Muscle of back (tissue), 11 donors: ENCODE measurements around the gene PHLDB2. TPM values are rescaled to one million over a fixed set of nuclear protein-coding genes. Genes with fewer than 3 reads are reported as not detected.
A peak's percentile ranks its signal among the peaks of the same experiment; 100 is the strongest.

Experiments used
- DNase-seq, 3 donors: peaks; one replicate each; pipeline versions ENCODE4 v3.0.0 to v3.0.0-alpha.2; 2013
- polyA plus RNA-seq, 10 donors: library from polyadenylated mRNA; unstranded; fragments of 120-200 nt; gene quantifications; one replicate each; pipeline ENCODE4 v1.2.1, GENCODE V29; 2013; ENCODE audit not compliant: insufficient read length in 10 of 10

The PHLDB2 gene
- polyA plus RNA-seq, 10 donors, result 41.9 to 87.5 (median 61.0) TPM

- no peak for DNase-seq
Observed at GRCh38 chr3:111848778-111849177, 10.3 kb upstream of the PHLDB2 start.

- DNase-seq, result no peak
Observed at GRCh38 chr3:111850537-111850936, 8.5 kb upstream of the PHLDB2 start.

- DNase-seq, result peak in 2 of 3 donors; percentile 61 to 84
Observed at GRCh38 chr3:111851511-111851954, 7.5 kb upstream of the PHLDB2 start.

GRCh38 chr3:111852540-111852939 is 6.5 kb upstream of the PHLDB2 start:
- no peak for DNase-seq

- no peak for DNase-seq
Observed at GRCh38 chr3:111853068-111853467, 6.0 kb upstream of the PHLDB2 start.

GRCh38 chr3:111854990-111855389 is 4.1 kb upstream of the PHLDB2 start:
- DNase-seq, result no peak

DNA sequence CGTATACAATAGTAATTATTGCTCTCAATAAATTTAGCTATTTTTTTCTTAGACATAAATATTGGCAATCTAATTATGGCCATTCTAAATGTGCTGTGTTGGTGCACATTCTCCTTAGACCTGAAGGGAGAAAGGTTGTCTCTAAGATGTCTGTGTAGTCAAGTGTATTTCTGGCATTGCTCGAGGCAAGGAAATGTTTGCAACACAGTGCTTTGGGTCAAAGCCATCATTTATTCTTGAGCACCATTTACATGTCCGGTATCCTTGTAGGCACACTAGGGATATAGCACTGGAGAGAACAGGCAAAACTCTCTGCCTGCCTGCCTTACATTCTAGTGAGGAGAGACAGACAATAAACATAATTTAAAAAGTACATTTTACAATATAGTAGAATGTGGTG is 2.6 kb upstream of the PHLDB2 start:
- DNase-seq, result no peak

GRCh38 chr3:111857474-111857873 is 1.6 kb upstream of the PHLDB2 start:
- no peak for DNase-seq

DNA sequence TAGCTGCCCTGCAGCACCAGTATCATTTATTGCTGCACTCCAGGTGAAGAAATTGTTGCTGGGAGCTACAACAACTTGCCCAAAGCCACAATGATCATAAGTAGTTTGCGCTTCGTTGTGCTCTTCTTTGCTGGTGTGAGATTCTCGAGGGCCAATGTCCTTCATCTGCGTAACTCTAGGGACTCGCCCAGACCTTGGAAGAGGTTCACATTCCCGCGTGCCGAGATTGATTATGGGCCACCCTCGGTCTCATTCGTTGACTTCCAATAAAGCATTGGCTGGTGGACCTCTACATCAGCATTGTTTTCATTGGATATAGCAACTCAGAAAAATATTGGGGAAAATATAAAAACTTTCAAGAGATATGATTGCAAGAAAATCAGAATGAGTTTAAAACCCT is 423 bp upstream of the PHLDB2 start:
- DNase-seq, result no peak

DNA sequence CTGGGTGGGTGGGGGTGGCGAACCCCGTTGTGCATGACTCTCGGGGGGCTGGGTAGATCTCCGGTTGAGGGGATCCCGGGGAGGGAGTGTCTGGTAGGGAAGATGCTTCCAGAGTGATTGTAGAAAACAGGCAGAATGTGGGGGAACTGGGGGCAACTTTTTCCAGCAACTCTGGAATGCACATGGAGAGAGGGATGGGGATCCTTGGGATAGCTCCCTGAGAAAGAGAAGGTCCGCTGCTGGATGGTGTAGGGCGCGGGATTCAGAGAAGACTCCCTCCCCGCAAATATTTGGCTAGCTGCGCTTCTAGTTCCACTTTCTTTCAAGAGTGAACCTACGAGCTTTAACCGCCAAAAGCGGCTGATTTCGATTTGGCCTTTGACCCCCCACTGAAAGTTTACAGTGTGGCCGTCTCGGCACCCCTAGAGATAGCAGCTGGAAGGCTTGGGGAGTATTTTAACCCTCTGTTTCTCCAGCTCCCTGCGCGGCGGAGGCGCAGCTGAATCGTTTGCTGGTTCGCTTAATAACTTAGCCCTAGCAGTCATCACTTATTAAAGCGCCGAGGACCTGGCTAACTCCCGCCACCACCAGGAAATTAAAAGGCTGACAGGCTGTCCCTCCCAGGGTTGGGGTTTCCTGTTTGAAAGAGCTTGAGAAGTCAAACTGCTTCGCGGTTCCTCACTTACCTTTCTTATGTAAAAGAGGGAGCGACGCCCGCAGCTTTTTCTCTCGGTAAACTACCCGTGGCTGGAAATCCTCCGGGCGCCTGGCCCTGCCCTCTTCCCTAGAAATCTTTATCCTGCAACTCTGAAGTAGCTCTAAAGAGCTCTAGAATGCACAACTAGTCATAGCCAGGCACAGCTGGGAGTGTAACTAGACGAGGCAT is 1.2 kb downstream of the PHLDB2 start:
- DNase-seq, result peak; percentile 88 to 95 (median 90)

DNA sequence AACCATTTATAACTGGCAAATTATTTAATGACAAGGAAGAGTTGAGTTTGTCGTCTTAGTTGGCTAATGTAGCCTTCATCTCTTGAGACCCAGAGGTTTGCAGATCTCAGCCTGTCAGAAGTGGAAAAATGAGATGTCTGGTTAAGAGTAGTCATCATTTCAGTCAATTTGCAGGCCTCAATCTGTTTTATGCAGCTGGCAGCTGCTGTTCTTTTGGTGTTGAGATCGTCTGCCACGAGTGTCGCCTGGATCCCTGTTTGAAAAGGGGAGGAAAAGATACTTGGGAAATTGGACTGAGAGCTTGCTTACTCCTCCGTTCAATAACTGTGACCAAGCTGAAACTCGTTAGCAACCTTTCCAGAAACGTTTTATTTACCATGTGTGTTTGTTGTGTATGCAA is 2.3 kb downstream of the PHLDB2 start:
- peak in 1 of 3 donors; percentile 61 for DNase-seq

DNA sequence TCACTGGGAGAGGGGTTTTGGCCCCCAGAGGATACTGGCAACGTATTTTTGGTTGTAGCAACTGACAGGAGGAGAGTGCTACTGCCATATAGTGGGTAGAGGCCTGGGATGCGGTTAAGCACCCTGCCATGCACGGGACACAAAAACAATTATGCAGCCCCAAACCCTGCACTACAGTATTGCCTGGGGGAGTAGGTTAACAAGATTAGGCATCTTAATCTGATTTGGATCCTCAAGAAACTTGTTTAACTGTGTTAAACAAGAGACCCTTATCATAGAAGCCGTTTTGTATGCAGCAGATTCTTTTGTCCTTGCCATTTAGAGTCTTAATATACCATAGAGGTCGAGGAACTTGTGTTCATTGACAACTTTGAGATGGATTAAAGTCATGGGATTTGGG is 3.4 kb downstream of the PHLDB2 start:
- no peak for DNase-seq

DNA sequence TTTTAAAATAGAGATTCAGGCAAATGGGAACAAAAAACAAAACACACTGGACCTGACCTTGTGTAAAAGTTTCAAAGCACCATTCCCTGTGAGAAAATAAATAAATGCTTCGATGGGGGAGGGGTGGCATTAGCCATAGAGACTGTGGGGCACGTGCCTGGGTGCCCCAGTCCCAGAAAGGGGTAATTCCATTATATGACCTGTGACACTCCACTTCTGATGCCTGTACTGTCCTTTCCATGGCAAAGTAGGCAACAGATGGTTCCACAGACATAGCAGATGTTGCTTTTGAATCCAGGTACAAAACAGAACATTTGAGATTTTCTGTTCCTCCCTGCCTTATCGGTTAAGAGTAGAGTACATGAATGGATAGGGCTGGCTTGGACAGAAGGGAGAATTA is 3.9 kb downstream of the PHLDB2 start:
- DNase-seq, result no peak

DNA sequence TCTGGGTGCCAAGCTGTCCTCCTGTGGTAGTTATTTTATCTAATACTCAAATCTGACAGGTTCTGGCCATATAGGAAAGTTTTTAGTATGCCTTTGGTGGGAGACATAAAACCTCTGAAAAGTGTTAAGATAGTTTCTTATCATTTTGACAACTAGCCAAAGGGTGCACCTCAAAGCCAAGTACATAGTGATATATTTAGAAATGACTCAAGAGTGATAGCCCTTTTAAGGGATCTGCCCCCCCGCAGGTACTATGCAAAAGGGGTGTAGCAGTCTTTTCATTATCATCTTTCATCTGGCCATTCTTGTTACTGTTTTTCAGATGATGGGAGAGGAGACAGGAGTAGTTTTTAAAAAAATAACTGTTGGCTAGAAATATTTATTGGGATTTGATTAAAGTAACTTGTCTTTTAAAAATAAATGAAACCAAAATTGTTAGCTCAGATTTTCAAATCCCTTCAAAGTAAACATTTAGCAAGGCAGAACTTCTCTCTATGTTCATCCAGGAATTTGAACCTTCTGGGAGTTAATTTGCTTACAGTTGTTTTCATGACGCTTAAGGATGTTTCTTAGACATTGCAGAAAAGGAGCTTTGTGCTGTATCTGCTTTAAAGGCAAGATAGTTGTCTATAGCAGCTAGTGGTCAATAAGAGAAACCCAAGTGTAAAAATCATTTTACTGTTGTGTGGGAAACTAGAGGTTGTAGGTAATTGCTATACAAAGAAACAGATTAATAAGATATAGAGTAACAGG is 5.1 kb downstream of the PHLDB2 start:
- peak in 1 of 3 donors; percentile 59 for DNase-seq

GRCh38 chr3:111864821-111865656 is 6.0 kb downstream of the PHLDB2 start:
- peak; percentile 57 to 85 (median 83) for DNase-seq

DNA sequence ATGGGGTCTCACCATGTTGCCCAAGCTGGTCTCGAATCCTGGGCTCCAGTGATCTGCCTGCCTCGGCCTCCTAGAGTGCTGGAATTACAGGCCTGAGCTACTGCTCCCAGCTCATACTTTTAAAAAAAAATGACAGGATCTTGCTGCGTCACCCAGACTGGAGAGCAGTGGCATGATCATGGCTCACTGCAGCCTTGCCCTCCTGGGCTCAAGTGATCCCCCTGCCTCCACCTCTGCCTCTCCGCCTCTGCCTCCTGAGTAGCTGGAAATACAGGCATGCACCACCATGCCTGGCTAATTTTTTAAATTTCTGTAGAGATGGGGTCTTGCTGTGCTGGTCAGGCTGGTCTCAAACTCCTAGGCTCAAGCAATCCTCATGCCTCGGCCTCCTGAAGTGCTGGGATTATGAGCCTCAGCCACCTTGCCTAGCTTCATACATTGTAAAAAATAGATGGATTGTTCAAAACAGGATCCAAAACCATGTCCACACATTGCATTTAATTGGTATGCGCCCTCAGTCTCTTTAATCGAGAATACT is 8.9 kb downstream of the PHLDB2 start:
- no peak for DNase-seq

- no peak for DNase-seq
Observed at GRCh38 chr3:111870620-111871019, 11.6 kb downstream of the PHLDB2 start.

DNA sequence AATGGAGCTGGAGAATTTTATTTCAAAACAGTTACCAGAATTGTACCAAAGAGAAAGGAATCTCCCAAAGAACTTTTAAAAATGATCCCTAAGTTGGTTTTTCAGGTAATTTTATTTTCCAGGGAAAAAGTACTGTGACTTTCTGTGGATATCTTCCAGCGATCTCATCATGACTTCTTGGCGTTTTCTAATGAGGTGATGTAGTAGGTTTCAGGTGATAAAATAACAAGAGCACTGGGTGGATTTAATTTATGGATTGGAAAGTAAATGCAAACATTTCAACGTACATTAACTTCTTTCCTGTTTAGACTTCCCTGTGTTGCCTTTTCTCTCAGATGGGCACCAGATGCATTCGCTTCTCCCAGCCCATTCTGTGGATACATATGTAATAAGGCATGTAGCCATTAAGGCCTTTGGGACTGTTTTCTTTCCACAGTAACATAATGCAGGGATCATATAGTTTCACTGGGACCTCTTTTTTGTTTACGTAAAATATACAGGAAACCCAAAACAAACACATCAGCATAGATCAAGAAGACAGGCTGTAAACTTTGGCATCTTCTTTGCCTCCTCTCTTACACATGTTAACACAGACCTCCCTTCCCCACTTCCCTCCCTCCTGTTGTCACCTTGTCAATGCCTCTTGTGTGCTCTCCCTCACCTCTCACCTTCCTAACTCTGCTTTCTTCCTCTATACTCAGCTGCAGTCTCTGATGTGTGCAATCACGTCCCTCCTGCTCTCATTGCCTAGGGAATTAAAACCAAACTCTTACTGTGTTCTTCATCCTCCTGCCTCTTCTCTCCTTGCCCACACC is 13.0 kb downstream of the PHLDB2 start:
- DNase-seq, result no peak

- peak in 1 of 3 donors; percentile 72 for DNase-seq
Observed at GRCh38 chr3:111872979-111873378, 13.9 kb downstream of the PHLDB2 start.

DNA sequence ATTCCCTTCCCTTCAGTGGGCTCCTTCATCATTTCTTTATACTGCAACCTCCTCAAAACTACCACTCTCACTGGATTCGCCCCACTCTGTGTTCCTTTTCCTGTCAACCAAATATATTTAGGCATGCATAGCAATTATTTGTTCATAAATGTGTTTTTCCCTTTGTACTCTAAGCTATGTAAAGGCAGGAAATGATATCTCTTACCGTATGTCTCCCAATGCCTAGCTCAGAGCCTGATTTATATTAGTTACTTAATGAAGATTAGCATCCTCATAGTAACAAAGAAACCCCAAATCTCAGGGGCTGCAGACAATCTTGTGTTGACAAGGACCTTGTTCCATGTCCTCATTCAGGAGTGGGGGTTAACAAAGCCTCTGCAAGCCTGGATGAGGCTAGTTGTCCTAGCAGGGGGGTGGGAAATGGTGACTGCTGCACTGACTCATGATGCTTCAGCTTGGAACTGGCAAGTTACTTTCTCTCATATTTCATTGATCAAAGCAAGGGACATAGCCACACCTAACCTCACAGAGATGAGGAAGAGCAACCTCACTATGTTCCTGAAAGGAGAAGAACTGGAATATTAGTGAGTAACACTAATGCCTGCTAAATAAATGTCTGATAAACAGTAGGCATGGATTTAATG is 15.2 kb downstream of the PHLDB2 start:
- no peak for DNase-seq
